Kidney capillary endothelial cell (primary cell): ENCODE measurements around the gene ETV7.
A peak's percentile ranks its signal among the peaks of the same experiment; 100 is the strongest.

Source experiments
- DNase-seq: peaks from one replicate; pipeline ENCODE4 v3.0.0-alpha.2; 2018; ENCODE audit warnings: low spot score

The ETV7 gene

GRCh38 chr6:36383606-36384005 lies 3.9 kb downstream of the ETV7 start:
- DNase-seq: no peak

- no peak for DNase-seq
These were observed 4.5 kb downstream of the ETV7 start for GRCh38 chr6:36382976-36383375.

GRCh38 chr6:36381502-36382389 lies 5.7 kb downstream of the ETV7 start:
- DNase-seq: no peak

GRCh38 chr6:36380166-36380565 lies 7.3 kb downstream of the ETV7 start:
- DNase-seq: no peak

- DNase-seq: no peak
These were observed 8.5 kb downstream of the ETV7 start for GRCh38 chr6:36378936-36379335.

- no peak for DNase-seq
These were observed 9.1 kb downstream of the ETV7 start for GRCh38 chr6:36378243-36378920.

- DNase-seq: no peak
These were observed 9.9 kb downstream of the ETV7 start for GRCh38 chr6:36377594-36377993.

GRCh38 chr6:36376742-36377141 lies 10.7 kb downstream of the ETV7 start:
- DNase-seq: no peak

- DNase-seq: no peak
These were observed 11.3 kb downstream of the ETV7 start for GRCh38 chr6:36376183-36376582.

GRCh38 chr6:36375644-36376155 lies 11.8 kb downstream of the ETV7 start:
- DNase-seq: no peak

- no peak for DNase-seq
These were observed 12.5 kb downstream of the ETV7 start for GRCh38 chr6:36374972-36375371.

- no peak for DNase-seq
These were observed 13.3 kb downstream of the ETV7 start for GRCh38 chr6:36374194-36374593.

- DNase-seq: no peak
These were observed 14.0 kb downstream of the ETV7 start for GRCh38 chr6:36373368-36374019.

GRCh38 chr6:36372088-36372487 lies 15.4 kb downstream of the ETV7 start:
- no peak for DNase-seq

GRCh38 chr6:36371211-36371610 lies 16.3 kb downstream of the ETV7 start:
- no peak for DNase-seq

- DNase-seq: no peak
These were observed 16.8 kb downstream of the ETV7 start for GRCh38 chr6:36370638-36371037.

- DNase-seq: no peak
These were observed 18.3 kb downstream of the ETV7 start for GRCh38 chr6:36368921-36369865.

- DNase-seq: no peak
These were observed 19.0 kb downstream of the ETV7 start for GRCh38 chr6:36368421-36368820.

- DNase-seq: no peak
These were observed 19.7 kb downstream of the ETV7 start for GRCh38 chr6:36367743-36368142.

GRCh38 chr6:36364669-36365479 lies 22.6 kb downstream of the ETV7 start:
- DNase-seq: peak; percentile 59
